CD4-positive, alpha-beta T cell treated with Interleukin-17A for 1 hour (primary cell): Measurements from ENCODE around the gene SLC8A3.
"Not testable (repeated sequence)": the region's sequence is repeated elsewhere in the genome, so short reads cannot be mapped to it uniquely, and the experiment has no call there.

Experiments
- DNase-seq: peaks from one replicate; pipeline ENCODE4 v3.0.0-alpha.2; 2020

Gene SLC8A3, protein sequence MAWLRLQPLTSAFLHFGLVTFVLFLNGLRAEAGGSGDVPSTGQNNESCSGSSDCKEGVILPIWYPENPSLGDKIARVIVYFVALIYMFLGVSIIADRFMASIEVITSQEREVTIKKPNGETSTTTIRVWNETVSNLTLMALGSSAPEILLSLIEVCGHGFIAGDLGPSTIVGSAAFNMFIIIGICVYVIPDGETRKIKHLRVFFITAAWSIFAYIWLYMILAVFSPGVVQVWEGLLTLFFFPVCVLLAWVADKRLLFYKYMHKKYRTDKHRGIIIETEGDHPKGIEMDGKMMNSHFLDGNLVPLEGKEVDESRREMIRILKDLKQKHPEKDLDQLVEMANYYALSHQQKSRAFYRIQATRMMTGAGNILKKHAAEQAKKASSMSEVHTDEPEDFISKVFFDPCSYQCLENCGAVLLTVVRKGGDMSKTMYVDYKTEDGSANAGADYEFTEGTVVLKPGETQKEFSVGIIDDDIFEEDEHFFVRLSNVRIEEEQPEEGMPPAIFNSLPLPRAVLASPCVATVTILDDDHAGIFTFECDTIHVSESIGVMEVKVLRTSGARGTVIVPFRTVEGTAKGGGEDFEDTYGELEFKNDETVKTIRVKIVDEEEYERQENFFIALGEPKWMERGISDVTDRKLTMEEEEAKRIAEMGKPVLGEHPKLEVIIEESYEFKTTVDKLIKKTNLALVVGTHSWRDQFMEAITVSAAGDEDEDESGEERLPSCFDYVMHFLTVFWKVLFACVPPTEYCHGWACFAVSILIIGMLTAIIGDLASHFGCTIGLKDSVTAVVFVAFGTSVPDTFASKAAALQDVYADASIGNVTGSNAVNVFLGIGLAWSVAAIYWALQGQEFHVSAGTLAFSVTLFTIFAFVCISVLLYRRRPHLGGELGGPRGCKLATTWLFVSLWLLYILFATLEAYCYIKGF

GRCh38 chr14:70188659-70189455 lies at the start of gene SLC8A3:
Gene SLC8A3, minus strand, starts transcription at chr14:70188951. Its CDS starts 20,529 bp downstream, at chr14:70168422.
- no peak for DNase-seq

GRCh38 chr14:70237710-70238109 lies 49.0 kb upstream of the SLC8A3 start:
- no peak for DNase-seq

- no peak for DNase-seq
These were observed 45.6 kb upstream of the SLC8A3 start for GRCh38 chr14:70234066-70234950.

DNA sequence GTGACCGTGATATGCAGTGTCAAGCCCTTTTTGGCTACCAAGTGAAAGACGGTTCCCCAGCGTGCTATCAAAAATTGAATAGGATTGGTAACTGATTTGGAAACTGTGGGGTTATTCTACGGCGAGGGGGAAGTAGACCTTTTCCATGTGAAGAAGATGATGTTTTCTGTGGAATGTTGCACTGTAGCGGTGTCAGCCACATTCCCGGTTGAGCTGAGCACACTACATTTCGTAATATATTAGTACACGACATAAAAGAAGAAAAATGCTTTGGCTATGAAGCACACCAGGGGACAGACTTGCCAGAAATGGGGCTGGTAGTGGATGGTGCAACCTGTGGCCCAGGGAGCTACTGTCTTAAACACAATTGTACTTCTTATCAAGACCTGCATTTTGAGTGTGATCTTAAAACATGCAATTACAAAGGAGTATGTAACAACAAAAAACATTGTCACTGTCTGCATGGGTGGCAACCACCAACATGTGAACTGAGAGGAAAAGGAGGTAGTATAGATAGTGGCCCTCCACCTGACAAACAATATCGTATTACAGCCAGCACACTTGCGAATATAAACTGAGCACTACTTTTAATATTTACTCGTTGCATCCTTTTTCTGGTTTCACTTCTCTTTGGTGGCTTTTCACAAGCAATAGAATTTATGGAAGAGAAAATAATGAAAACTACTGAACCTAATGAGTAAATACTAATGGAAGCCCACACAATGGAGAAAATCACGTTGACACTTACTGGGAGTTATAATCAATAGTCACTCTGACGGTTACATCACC lies 43.2 kb upstream of the SLC8A3 start:
- not testable (repeated sequence) for DNase-seq

DNA sequence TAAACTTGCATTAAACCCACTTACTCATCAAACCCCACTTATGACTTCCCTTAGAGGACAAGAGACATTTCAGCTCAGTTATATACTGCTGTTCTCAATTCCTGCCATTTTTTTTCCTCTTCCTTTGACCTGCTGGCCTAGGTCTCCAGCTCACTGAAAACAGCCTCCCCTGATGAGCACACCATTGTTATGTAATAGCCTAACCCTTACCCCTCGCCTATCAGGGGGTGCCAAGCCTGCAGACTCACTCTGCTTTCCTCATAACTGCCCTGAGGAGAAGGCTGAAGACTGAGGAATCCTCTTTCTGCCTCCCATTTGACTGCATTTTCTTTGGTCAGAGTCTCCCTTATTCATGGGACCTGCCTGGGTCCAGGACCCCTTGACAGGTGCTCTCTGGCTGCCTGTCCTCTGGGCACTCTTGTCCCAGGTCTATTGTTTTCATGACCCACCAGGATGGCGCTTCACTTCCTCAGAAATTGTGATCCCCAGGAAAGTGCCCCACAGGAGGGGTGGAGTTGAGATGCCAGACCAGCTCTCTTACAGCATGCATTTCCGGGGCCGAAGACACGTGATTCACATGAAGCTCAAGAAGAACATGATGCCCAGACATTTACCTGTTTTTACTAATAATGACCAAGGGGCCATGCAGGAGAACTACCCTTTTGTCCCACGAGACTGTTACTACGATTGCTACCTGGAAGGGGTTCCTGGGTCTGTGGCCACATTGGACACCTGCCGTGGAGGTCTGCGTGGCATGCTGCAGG lies 41.3 kb upstream of the SLC8A3 start:
- DNase-seq, result not testable (repeated sequence)

DNA sequence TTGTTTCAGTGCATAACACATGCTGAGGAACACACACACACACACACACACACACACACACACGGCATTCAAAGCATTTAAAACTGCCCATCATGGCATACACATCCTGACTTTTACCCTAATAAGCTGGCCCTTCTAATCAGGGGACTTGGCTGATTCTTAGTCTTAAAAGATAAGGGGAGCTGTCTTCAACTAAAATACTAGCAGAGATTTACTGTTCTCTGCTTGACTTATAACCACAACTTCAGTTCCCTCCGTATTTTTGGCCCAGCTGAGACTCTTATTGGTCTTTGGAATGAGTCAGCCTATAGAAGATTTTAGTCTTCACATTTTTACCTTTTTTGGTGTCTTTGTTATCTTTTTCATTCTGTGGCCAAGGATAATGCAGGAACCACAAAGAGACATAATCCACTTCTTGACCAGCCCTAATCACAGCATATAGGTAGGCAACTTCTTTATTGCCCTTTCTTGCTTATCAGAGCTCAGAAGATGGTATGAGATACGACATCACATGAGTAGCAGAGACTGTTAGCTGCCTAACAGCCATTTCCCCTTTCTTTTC lies 25.1 kb upstream of the SLC8A3 start:
- no peak for DNase-seq

- DNase-seq, result no peak
These were observed 24.0 kb upstream of the SLC8A3 start for GRCh38 chr14:70212752-70213151.

GRCh38 chr14:70208380-70208779 lies 19.6 kb upstream of the SLC8A3 start:
- DNase-seq, result no peak

- no peak for DNase-seq
These were observed 14.9 kb upstream of the SLC8A3 start for GRCh38 chr14:70203686-70204085.

GRCh38 chr14:70201994-70202393 lies 13.2 kb upstream of the SLC8A3 start:
- no peak for DNase-seq

DNA sequence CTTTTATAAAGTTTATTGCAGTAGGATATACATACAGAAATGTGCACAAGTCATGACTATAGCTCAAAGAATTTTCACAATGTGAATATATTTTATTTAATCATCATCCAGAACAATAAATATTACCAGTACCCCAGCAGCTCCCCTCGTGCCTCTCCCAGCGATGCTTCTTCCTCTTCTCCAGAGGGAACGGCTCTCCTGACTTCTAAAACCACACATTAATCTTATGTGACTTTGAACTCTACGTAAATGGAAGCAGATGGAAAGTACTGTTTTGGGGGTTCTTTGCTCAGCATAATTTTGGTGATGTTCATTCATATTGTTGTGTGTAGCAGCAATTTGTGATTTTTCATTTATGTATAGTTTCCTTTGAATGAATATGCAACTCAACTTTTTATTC lies 4.6 kb upstream of the SLC8A3 start:
- no peak for DNase-seq

- no peak for DNase-seq
These were observed 4.2 kb upstream of the SLC8A3 start for GRCh38 chr14:70192915-70193314.

GRCh38 chr14:70190156-70190555 lies 1.4 kb upstream of the SLC8A3 start:
- DNase-seq, result no peak

DNA sequence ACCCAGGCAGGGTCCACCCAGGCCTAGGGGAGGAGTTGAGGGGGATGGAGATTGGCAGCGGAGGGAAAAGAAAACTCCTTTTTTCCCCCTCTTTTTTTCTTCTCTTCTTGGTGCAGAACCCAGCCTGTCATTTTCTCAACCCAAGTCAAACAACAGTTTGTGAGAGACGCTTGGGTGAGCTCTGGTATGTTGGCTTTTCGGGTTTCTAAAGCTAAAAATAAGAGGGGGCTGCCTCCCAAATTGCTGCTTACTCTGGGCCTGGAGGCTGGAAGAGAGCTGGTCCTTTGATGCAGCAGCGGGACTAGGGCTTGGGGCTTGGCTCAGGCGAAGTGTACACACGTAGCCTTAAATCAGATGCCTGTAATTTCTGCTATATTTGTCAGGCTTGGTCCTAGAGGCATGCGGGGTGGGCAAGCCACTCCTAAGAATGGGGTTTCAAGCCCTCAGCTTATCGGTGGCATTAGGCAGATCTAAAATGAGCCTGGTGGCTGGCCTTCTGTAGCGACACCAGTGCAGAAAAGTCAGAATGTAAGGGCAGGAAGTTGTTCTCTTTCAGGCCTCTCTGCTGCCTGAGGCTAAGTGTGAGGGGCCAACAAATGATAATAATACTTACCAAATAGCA lies 816 bp upstream of the SLC8A3 start:
- no peak for DNase-seq

DNA sequence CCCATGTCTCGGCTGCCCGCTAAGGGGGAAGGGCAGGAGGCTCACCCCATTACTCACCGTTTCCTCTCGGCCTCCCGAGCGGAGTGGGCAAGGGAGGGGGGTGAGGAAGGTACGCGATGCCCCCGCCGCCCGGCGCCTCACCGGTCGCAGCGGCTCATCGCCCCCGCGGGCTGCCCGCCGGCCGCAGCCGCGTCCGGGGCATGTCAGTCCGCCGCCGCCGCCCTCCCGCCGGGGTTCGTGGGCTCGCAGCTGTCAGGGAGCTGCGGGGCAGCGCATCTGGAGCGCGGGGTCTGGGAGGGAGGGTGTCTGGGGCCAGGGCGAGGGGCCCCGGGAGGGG lies 461 bp downstream of the SLC8A3 start:
- no peak for DNase-seq

GRCh38 chr14:70186900-70187451 lies 1.8 kb downstream of the SLC8A3 start:
- no peak for DNase-seq

DNA sequence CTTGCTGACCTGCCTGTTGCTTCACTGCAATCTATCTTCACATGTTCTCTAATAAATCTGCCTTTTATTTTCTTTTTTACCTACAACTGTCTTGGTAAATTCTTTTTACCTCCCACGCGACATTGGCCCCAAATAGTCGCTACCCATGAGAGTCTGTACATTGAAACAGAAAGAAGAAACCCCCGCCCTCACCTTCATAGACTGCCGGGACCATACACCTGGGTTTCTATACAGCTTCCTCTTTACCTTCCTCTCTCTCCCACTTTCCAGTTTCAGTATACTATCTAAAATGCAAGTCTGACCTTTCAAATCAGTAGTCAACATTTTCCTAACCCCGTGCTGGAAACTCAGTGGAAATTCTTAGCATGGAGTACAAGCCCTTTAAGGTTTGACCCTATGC lies 4.8 kb downstream of the SLC8A3 start:
- no peak for DNase-seq

GRCh38 chr14:70181276-70181675 lies 7.5 kb downstream of the SLC8A3 start:
- DNase-seq, result no peak

DNA sequence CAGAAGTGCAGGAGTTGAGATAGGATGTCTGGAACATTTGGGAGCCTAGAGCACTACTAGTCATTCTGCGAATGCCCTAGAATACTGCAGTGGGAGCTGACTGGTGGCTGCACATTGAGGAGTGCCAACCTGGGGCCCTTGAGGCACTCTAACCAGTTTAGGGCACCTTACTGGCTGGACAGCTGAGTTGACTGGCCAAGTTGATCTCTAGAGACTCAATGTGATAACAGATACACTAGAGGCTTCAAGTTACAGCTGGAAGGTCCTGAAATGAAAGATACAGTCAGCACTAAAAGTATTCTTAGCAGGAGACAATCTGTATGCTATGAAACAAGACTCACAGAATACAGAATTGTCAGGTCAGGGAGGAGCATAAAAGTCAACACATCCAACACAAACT lies 8.0 kb downstream of the SLC8A3 start:
- DNase-seq, result no peak
